ENCODE results near the gene SHLD1.

Gene SHLD1

DNA sequence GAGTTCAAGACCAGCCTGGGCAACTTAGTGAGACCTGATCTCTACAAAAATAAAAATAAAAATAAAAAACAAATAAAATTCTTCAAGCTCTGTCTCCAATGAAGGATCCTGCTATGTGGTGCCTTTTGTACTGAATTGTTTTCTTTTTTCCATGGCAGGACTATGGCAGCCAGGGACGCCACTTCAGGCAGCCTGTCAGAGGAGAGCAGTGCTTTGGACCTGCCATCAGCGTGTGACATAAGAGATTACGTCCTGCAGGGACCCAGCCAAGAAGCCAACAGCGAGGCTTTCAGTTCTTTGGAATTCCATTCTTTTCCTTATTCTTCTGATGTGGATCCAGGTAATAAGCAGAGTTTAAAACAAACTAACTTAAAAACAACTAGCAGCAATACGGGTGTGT lies 22.5 kb downstream of the SHLD1 start:
- no peak for ATAC-seq
- TF ChIP-seq BACH2 (CRISPR knock-in tag; IDR thresholded peaks at IDR 0.05; ENCODE audit: borderline replicate concordance), result no peak
- TF ChIP-seq RARB (CRISPR knock-in tag; IDR thresholded peaks at IDR 0.05), result no peak
- no peak for TF ChIP-seq CSRNP3 (CRISPR knock-in tag; IDR thresholded peaks at IDR 0.05)
- TF ChIP-seq ARNTL (CRISPR knock-in tag; IDR thresholded peaks at IDR 0.05; ENCODE audit: borderline replicate concordance, low read depth), result no peak
- TF ChIP-seq GLIS3 (CRISPR knock-in tag; IDR thresholded peaks at IDR 0.05), result no peak
- no peak for TF ChIP-seq ZNF70 (CRISPR knock-in tag; IDR thresholded peaks at IDR 0.05)
- no peak for TF ChIP-seq ZNF565 (CRISPR knock-in tag; conservative IDR thresholded peaks at IDR 0.05; ENCODE audit: low read depth)
- no peak for TF ChIP-seq CSDC2 (CRISPR knock-in tag; IDR thresholded peaks at IDR 0.05)
- TF ChIP-seq ZC3H10 (CRISPR knock-in tag; IDR thresholded peaks at IDR 0.05), result no peak
- TF ChIP-seq OSR1 (CRISPR knock-in tag; IDR thresholded peaks at IDR 0.05), result no peak
- TF ChIP-seq ZFP3 (CRISPR knock-in tag; IDR thresholded peaks at IDR 0.05), result no peak

DNA sequence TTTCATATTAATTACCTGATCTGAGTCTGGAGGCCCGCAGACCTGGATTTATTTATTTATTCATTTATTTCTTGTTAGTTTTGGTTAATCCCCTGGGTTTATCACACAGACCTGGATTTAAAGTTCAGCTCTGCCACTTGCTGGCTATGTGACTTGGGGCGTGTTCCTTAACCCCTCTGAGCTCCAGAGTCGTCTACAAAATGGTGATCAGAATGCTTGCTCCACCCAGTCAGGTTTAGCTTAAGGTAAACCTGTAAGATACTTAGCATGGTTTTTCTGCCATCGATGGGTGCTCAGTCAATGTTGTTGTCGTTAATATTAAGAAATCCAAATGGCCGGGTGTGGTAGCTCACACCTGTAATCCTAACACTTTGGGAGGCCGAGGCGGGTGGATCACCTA lies 23.4 kb downstream of the SHLD1 start:
- TF ChIP-seq CSDC2 (CRISPR knock-in tag; IDR thresholded peaks at IDR 0.05) (no peak), ZFP30 (CRISPR knock-in tag; IDR thresholded peaks at IDR 0.05) (no peak), TOX (CRISPR knock-in tag; IDR thresholded peaks at IDR 0.05; ENCODE audit: borderline replicate concordance) (no peak)
- TF ChIP-seq, protein P1, sequence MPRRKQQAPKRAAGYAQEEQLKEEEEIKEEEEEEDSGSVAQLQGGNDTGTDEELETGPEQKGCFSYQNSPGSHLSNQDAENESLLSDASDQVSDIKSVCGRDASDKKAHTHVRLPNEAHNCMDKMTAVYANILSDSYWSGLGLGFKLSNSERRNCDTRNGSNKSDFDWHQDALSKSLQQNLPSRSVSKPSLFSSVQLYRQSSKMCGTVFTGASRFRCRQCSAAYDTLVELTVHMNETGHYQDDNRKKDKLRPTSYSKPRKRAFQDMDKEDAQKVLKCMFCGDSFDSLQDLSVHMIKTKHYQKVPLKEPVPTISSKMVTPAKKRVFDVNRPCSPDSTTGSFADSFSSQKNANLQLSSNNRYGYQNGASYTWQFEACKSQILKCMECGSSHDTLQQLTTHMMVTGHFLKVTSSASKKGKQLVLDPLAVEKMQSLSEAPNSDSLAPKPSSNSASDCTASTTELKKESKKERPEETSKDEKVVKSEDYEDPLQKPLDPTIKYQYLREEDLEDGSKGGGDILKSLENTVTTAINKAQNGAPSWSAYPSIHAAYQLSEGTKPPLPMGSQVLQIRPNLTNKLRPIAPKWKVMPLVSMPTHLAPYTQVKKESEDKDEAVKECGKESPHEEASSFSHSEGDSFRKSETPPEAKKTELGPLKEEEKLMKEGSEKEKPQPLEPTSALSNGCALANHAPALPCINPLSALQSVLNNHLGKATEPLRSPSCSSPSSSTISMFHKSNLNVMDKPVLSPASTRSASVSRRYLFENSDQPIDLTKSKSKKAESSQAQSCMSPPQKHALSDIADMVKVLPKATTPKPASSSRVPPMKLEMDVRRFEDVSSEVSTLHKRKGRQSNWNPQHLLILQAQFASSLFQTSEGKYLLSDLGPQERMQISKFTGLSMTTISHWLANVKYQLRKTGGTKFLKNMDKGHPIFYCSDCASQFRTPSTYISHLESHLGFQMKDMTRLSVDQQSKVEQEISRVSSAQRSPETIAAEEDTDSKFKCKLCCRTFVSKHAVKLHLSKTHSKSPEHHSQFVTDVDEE (CRISPR knock-in tag; IDR thresholded peaks at IDR 0.05), result no peak
- TF ChIP-seq, protein P2, sequence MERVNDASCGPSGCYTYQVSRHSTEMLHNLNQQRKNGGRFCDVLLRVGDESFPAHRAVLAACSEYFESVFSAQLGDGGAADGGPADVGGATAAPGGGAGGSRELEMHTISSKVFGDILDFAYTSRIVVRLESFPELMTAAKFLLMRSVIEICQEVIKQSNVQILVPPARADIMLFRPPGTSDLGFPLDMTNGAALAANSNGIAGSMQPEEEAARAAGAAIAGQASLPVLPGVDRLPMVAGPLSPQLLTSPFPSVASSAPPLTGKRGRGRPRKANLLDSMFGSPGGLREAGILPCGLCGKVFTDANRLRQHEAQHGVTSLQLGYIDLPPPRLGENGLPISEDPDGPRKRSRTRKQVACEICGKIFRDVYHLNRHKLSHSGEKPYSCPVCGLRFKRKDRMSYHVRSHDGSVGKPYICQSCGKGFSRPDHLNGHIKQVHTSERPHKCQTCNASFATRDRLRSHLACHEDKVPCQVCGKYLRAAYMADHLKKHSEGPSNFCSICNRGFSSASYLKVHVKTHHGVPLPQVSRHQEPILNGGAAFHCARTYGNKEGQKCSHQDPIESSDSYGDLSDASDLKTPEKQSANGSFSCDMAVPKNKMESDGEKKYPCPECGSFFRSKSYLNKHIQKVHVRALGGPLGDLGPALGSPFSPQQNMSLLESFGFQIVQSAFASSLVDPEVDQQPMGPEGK (CRISPR knock-in tag; IDR thresholded peaks at IDR 0.05; ENCODE audit: borderline replicate concordance), result no peak
- ATAC-seq, result no peak

DNA sequence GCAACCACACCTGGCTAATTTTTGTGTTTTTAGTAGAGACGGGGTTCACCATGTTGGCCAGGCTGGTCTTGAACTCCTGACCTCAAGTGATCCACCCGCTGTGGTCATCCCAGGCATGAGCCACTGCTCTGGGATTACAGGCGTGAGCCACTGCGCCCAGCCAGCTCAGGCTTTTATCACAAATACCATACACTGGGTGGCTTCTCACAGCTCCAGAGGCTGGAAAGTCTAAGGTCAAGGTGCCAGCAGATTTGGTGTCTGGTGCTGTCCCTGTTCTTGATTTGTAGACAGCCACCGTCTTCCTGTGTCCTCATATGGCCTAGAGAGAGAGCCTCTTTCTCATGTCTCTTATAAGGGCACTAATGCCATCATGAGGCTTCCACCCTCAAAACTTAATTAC lies 25.9 kb downstream of the SHLD1 start:
- no peak for ATAC-seq
- TF ChIP-seq CREB5 (CRISPR knock-in tag; IDR thresholded peaks at IDR 0.05; ENCODE audit: low read depth), result no peak
- TF ChIP-seq ZNF70 (CRISPR knock-in tag; IDR thresholded peaks at IDR 0.05), result no peak
- TF ChIP-seq SNAI2 (CRISPR knock-in tag; IDR thresholded peaks at IDR 0.05), result no peak
- TF ChIP-seq ZC3H10 (CRISPR knock-in tag; IDR thresholded peaks at IDR 0.05), result no peak
- TF ChIP-seq BACH2 (CRISPR knock-in tag; IDR thresholded peaks at IDR 0.05; ENCODE audit: borderline replicate concordance), result no peak
- no peak for TF ChIP-seq ISL1 (CRISPR knock-in tag; IDR thresholded peaks at IDR 0.05)
- TF ChIP-seq ZNF565 (CRISPR knock-in tag; conservative IDR thresholded peaks at IDR 0.05; ENCODE audit: low read depth), result no peak
- TF ChIP-seq TOX (CRISPR knock-in tag; IDR thresholded peaks at IDR 0.05; ENCODE audit: borderline replicate concordance), result no peak
- TF ChIP-seq, protein P2 (CRISPR knock-in tag; IDR thresholded peaks at IDR 0.05; ENCODE audit: borderline replicate concordance), result no peak
- TF ChIP-seq PPARA (CRISPR knock-in tag; IDR thresholded peaks at IDR 0.05; ENCODE audit: borderline replicate concordance), result no peak
- TF ChIP-seq, protein P3, sequence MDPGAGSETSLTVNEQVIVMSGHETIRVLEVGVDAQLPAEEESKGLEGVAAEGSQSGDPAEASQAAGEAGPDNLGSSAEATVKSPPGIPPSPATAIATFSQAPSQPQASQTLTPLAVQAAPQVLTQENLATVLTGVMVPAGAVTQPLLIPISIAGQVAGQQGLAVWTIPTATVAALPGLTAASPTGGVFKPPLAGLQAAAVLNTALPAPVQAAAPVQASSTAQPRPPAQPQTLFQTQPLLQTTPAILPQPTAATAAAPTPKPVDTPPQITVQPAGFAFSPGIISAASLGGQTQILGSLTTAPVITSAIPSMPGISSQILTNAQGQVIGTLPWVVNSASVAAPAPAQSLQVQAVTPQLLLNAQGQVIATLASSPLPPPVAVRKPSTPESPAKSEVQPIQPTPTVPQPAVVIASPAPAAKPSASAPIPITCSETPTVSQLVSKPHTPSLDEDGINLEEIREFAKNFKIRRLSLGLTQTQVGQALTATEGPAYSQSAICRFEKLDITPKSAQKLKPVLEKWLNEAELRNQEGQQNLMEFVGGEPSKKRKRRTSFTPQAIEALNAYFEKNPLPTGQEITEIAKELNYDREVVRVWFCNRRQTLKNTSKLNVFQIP (CRISPR knock-in tag; IDR thresholded peaks at IDR 0.05; ENCODE audit: borderline replicate concordance, low read depth), result no peak
- no peak for TF ChIP-seq ZFP3 (CRISPR knock-in tag; IDR thresholded peaks at IDR 0.05)
- TF ChIP-seq ZFP30 (CRISPR knock-in tag; IDR thresholded peaks at IDR 0.05), result no peak
- no peak for TF ChIP-seq ESRRG (CRISPR knock-in tag; IDR thresholded peaks at IDR 0.05)
